Nephron (organoid): ENCODE measurements around the gene PPP1R3G.

Experiments
- H3K27ac Mint-ChIP-seq, 3 experiments: 2 replicates each; pipeline ENCODE4 v1.8.0; 2020; ENCODE audit warnings: mixed read lengths in 3 of 3, mild to moderate bottlenecking in 2 of 3, moderate library complexity in 1 of 3
- H3K27me3 Mint-ChIP-seq: 2 replicates; pipeline ENCODE4 v1.8.0; 2021; ENCODE audit warnings: low read depth, mild to moderate bottlenecking, moderate library complexity, mixed read lengths
- H3K36me3 Mint-ChIP-seq: 2 replicates; pipeline ENCODE4 v1.8.0; 2020; ENCODE audit warnings: low read depth, mixed read lengths
- H3K4me1 Mint-ChIP-seq: 2 replicates; pipeline ENCODE4 v1.8.0; 2020; ENCODE audit warnings: mixed read lengths
- H3K4me3 Mint-ChIP-seq, 3 experiments: 2 replicates each; pipeline ENCODE4 v1.8.0; 2020; ENCODE audit warnings: mild to moderate bottlenecking in 3 of 3, mixed read lengths in 3 of 3, moderate library complexity in 2 of 3
- H3K9me3 Mint-ChIP-seq: 2 replicates; pipeline ENCODE4 v1.8.0; 2020; ENCODE audit warnings: mixed read lengths
- CTCF ChIP-seq, 3 experiments: fragments of 200-600 bp; sonication (generic); IDR thresholded peaks; one replicate each; pipeline ENCODE4 v1.5.0; 2021; ENCODE audit warnings: antibody characterized with exemption in 3 of 3; ENCODE audit not compliant: unreplicated experiment in 3 of 3

PPP1R3G gene

GRCh38 chr6:5122504-5123112 is 37.5 kb downstream of the PPP1R3G start:
- peaks cover 9% of the 10 kb centered on the region for H3K4me1 Mint-ChIP-seq
- peaks cover 3% of the 10 kb centered on the region for H3K36me3 Mint-ChIP-seq
- H3K4me3 Mint-ChIP-seq = no peak overlapping the region
- no peaks in the 10 kb centered on the region for H3K27me3 Mint-ChIP-seq
- no peaks in the 10 kb centered on the region for H3K9me3 Mint-ChIP-seq
- no peak overlapping the region for H3K27ac Mint-ChIP-seq
- no peak for TF ChIP-seq CTCF (IDR thresholded peaks at IDR 0.05; ENCODE audit: unreplicated experiment in 3 of 3)

GRCh38 chr6:5123296-5124143 is 38.4 kb downstream of the PPP1R3G start:
- TF ChIP-seq CTCF (IDR thresholded peaks at IDR 0.05; ENCODE audit: unreplicated experiment in 3 of 3) = no peak
- Mint-ChIP-seq H3K9me3 (no peaks in the 10 kb centered on the region), H3K36me3 (peaks cover 3% of the 10 kb centered on the region), H3K27ac (no peak overlapping the region), H3K4me3 (no peak overlapping the region), H3K27me3 (no peaks in the 10 kb centered on the region), H3K4me1 (peaks cover 9% of the 10 kb centered on the region)

- Mint-ChIP-seq H3K27ac (peak overlapping the region in 1 of 3 experiments; percentile 13), H3K4me3 (no peak overlapping the region), H3K4me1 (peaks cover 7% of the 10 kb centered on the region), H3K9me3 (no peaks in the 10 kb centered on the region), H3K36me3 (peaks cover 3% of the 10 kb centered on the region), H3K27me3 (no peaks in the 10 kb centered on the region)
- TF ChIP-seq CTCF (IDR thresholded peaks at IDR 0.05; ENCODE audit: unreplicated experiment in 3 of 3) = no peak
Measured at GRCh38 chr6:5124526-5124925, 39.4 kb downstream of the PPP1R3G start.

- Mint-ChIP-seq H3K4me3 (no peak overlapping the region), H3K27me3 (no peaks in the 10 kb centered on the region), H3K36me3 (peaks cover 3% of the 10 kb centered on the region), H3K27ac (no peak overlapping the region), H3K9me3 (no peaks in the 10 kb centered on the region), H3K4me1 (peaks cover 15% of the 10 kb centered on the region)
- TF ChIP-seq CTCF (IDR thresholded peaks at IDR 0.05; ENCODE audit: unreplicated experiment in 3 of 3) = no peak
Measured at GRCh38 chr6:5125152-5126006, 40.2 kb downstream of the PPP1R3G start.

- Mint-ChIP-seq H3K4me1 (peaks cover 23% of the 10 kb centered on the region), H3K9me3 (no peaks in the 10 kb centered on the region), H3K27me3 (no peaks in the 10 kb centered on the region), H3K36me3 (peaks cover 1% of the 10 kb centered on the region), H3K27ac (peak overlapping the region in 1 of 3 experiments; percentile 7), H3K4me3 (no peak overlapping the region)
- TF ChIP-seq CTCF (IDR thresholded peaks at IDR 0.05; ENCODE audit: unreplicated experiment in 3 of 3) = no peak
Measured at GRCh38 chr6:5126214-5126613, 41.1 kb downstream of the PPP1R3G start.
